HCT116 (cell line): ENCODE measurements around the gene FAM228A. TPM values are rescaled to one million over a fixed set of nuclear protein-coding genes. Genes with fewer than 3 reads are reported as not detected.

ENCODE experiments used
- ATAC-seq: fragments of 200-7000 bp; cut with Tn5 transposase; 2 replicates; pipeline ENCODE4 v1.9.1; 2020; ENCODE audit warnings: mild to moderate bottlenecking, moderate library complexity
- Bru-seq: library from RNA; stranded (reverse); fragments of 400-500 nt; gene quantifications from one replicate; lab custom pipeline; 2021; lab: Mats Ljungman, UMichigan
- BruChase-seq, 2 experiments: library from RNA; stranded (reverse); fragments of 400-500 nt; gene quantifications; one replicate each; lab custom pipeline; 2021; lab: Mats Ljungman, UMichigan
- BruUV-seq: library from RNA; stranded (reverse); fragments of 400-500 nt; replicated peaks from 2 replicates; lab custom pipeline; 2021; lab: Mats Ljungman, UMichigan
- CTCF ChIA-PET: fragments of 300-600 bp; sonication (Branson Sonifier 250); formaldehyde crosslinking; loops from one replicate; lab custom pipeline; 2021; ENCODE audit warnings: antibody characterized with exemption; lab: Charles Lee
- POLR2A ChIA-PET: fragments of 300-600, 350-600 bp; sonication (Branson Sonifier 250); formaldehyde crosslinking; loops from one replicate; lab custom pipeline; 2021; ENCODE audit warnings: antibody characterized with exemption; lab: Charles Lee
- RAD21 ChIA-PET, 2 experiments: fragments of 300-600 bp; sonication (Branson Sonifier 250); formaldehyde crosslinking; loops; one replicate each; lab custom pipeline; 2023; ENCODE audit warnings: low total read pairs in 2 of 2; ENCODE audit not compliant: uncharacterized antibody in 2 of 2, unreplicated experiment in 2 of 2, low non-redundant PET in 1 of 2; lab: Charles Lee
- DNase-seq: peaks from one replicate; pipeline ENCODE4 v3.0.0-alpha.2; 2010; ENCODE audit warnings: low read depth, low spot score
- H2AFZ ChIP-seq: fragments of 200-600 bp; shearing (Covaris generic), sonication (generic); 2 replicates; pipeline ENCODE4 v1.6.1; 2017; ENCODE audit warnings: low read depth, mixed run types, mixed read lengths, antibody characterized with exemption, low read length; ENCODE audit not compliant: poor library complexity, severe bottlenecking
- H3K27ac ChIP-seq: 2 replicates; pipeline ENCODE4 v1.5.1; 2012; ENCODE audit warnings: low read depth, low read length
- H3K27me3 ChIP-seq: fragments of 200-600 bp; sonication (generic); 2 replicates; pipeline ENCODE4 v1.6.1; 2016; ENCODE audit warnings: mixed run types, low read length, mixed read lengths; ENCODE audit not compliant: insufficient read depth
- H3K36me3 ChIP-seq, 2 experiments: fragments of 200-500 bp in 1 of 2; fragments of 200-600 bp in 1 of 2; sonication (Bioruptor generic) in 1 of 2; sonication (generic) in 1 of 2; 2 replicates each; pipeline versions ENCODE4 v1.5.1 to v1.6.1; 2014 to 2016; ENCODE audit warnings: low read length in 2 of 2, inconsistent platforms in 1 of 2, mixed read lengths in 1 of 2, mixed run types in 1 of 2; ENCODE audit not compliant: insufficient read depth in 2 of 2, control insufficient read depth in 1 of 2
- H3K4me1 ChIP-seq, 2 experiments: fragments of 200-600 bp in 1 of 2; sonication (generic) in 1 of 2; 2 replicates each; pipeline versions ENCODE4 v1.5.1 to v1.6.1; 2012 to 2017; ENCODE audit warnings: low read length in 2 of 2, inconsistent platforms in 1 of 2, mild to moderate bottlenecking in 1 of 2, mixed read lengths in 1 of 2, mixed run types in 1 of 2, moderate library complexity in 1 of 2; ENCODE audit not compliant: insufficient read depth in 2 of 2, control insufficient read depth in 1 of 2
- H3K4me2 ChIP-seq: fragments of 200-600 bp; sonication (generic); 2 replicates; pipeline ENCODE4 v1.6.1; 2017; ENCODE audit warnings: mixed run types, low read length, mixed read lengths
- H3K4me3 ChIP-seq, 2 experiments: fragments of 200-600 bp in 1 of 2; sonication (generic) in 1 of 2; replicated peaks in 1 of 2; 2 replicates each; pipeline ENCODE4 v1.5.1; 2011 to 2016; ENCODE audit warnings: low read length in 2 of 2, control low read depth in 1 of 2, low read depth in 1 of 2, mild to moderate bottlenecking in 1 of 2, mixed read lengths in 1 of 2, mixed run types in 1 of 2
- H3K79me2 ChIP-seq: fragments of 200-600 bp; sonication (generic); 2 replicates; pipeline ENCODE4 v1.6.1; 2017; ENCODE audit warnings: mild to moderate bottlenecking, mixed run types, low read length, moderate library complexity, mixed read lengths; ENCODE audit not compliant: insufficient read depth
- H3K9ac ChIP-seq: fragments of 200-600 bp; sonication (generic); 2 replicates; pipeline ENCODE4 v1.6.1; 2016; ENCODE audit warnings: low read length, mixed read lengths
- H3K9me2 ChIP-seq: fragments of 200-600 bp; sonication (generic), shearing (Covaris generic); 2 replicates; pipeline ENCODE4 v1.6.1; 2017; ENCODE audit warnings: mixed run types, mild to moderate bottlenecking, moderate library complexity; ENCODE audit not compliant: insufficient read depth
- H3K9me3 ChIP-seq, 2 experiments: fragments of 200-500 bp in 1 of 2; fragments of 200-600 bp in 1 of 2; sonication (Bioruptor generic) in 1 of 2; sonication (generic) in 1 of 2; 2 replicates each; pipeline ENCODE4 v1.6.1; 2014 to 2017; ENCODE audit warnings: low read length in 2 of 2, mixed read lengths in 2 of 2, inconsistent platforms in 1 of 2, low read depth in 1 of 2, mild to moderate bottlenecking in 1 of 2, mixed run types in 1 of 2, moderate library complexity in 1 of 2; ENCODE audit not compliant: control insufficient read depth in 1 of 2, insufficient read depth in 1 of 2
- H4K20me1 ChIP-seq: fragments of 200-600 bp; sonication (generic), shearing (Covaris generic); 2 replicates; pipeline ENCODE4 v1.6.1; 2017; ENCODE audit warnings: mixed run types, mild to moderate bottlenecking, moderate library complexity; ENCODE audit not compliant: insufficient read depth
- EGR1 ChIP-seq: IDR thresholded peaks from 2 replicates; pipeline ENCODE4 v1.6.1; 2012; ENCODE audit warnings: low read depth
- ELF1 ChIP-seq: IDR thresholded peaks from 2 replicates; pipeline ENCODE4 v1.6.1; 2012; ENCODE audit warnings: low read depth, borderline replicate concordance
- POLR2AphosphoS5 ChIP-seq: IDR thresholded peaks from 2 replicates; pipeline ENCODE4 v1.6.1; 2011; ENCODE audit warnings: mild to moderate bottlenecking, low read depth, low read length, moderate library complexity
- SRF ChIP-seq: IDR thresholded peaks from 2 replicates; pipeline ENCODE4 v1.6.1; 2012; ENCODE audit warnings: low read depth
- intact Hi-C: fragments of 100-400 bp; cut with micrococcal nuclease; formaldehyde crosslinking; loops from 2 replicates; pipeline ENCODE4 v1.10.0; 2022
- long read RNA-seq: library from polyadenylated mRNA; unstranded; transcript quantifications from one replicate; pipeline ENCODE4 v2.0.0, GENCODE V29; 2021; ENCODE audit not compliant: unreplicated experiment
- polyA plus RNA-seq: library from polyadenylated mRNA; unstranded; fragments of >200 nt; gene quantifications from 2 replicates; pipeline ENCODE4 v1.2.1, GENCODE V29; 2012; ENCODE audit warnings: missing spikeins
- total RNA-seq: library from RNA; stranded (reverse); gene quantifications from one replicate; pipeline ENCODE4 v1.2.1, GENCODE V29; 2021; ENCODE audit not compliant: unreplicated experiment
- TF ChIP-seq, protein P1 (sequence below): IDR thresholded peaks from 2 replicates; pipeline ENCODE4 v1.6.1; 2012

The FAM228A gene
- total RNA-seq, result not detected
- polyA plus RNA-seq, result not detected in 2 replicates
- Bru-seq, nascent RNA, result percentile 19 among the genes with signal in this experiment
- BruChase-seq, experiment 1, labeled RNA remaining after a 6-hour chase, result percentile 32 among the genes with signal in this experiment
- BruChase-seq, experiment 2, labeled RNA remaining after a 2-hour chase, result percentile 27 among the genes with signal in this experiment
- long read RNA-seq, result 0 reads

DNA sequence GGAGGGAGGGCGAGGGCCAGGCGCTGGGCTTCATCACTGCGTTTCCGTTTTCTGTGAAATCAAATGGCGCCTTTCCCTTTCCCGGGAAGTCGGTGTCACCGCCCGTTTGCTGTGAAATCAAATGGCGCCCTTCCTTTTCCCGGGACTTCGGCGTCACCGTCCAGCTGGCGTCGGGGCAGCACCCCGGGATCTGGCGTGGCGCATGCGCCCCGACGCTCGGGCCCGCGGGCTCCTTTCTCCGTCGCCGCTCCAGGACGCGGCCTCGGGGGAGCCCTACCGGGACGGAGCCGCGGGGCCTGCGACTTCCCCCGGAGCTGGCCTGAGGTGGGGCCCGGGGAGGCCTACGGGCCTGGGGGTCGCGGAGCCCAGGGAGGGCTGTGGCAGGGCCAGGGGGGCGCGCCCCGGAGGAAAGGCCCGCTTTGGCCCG lies at the start of gene FAM228A:
Gene FAM228A (plus strand): TSS at position 203 of the 427 bp plus-strand sequence. CDS start 428 bp downstream, outside the sequence.
- Histone ChIP-seq H3K9me3 (no peaks in the 10 kb centered on the region), H3K27me3 (no peaks in the 10 kb centered on the region), H3K4me3 (no peak within 1 kb of the TSS), H4K20me1 (no peaks in the 10 kb centered on the region), H2AFZ (no peak within 1 kb of the TSS), H3K79me2 (no peaks in the 10 kb centered on the region), H3K9ac (no peak within 1 kb of the TSS), H3K9me2 (no peaks in the 10 kb centered on the region), H3K36me3 (no peaks in the 10 kb centered on the region), H3K4me2 (no peak within 1 kb of the TSS), H3K27ac (no peak within 1 kb of the TSS), H3K4me1 (no peaks in the 10 kb centered on the region; a peak in 1 of 4 replicates)
- no peak for DNase-seq
- ChIA-PET POLR2A (no interaction called here), CTCF (no interaction called here), RAD21 (no interaction called here)
- intact Hi-C loops, result no loop called here
- no TSS peak for BruUV-seq
- TF ChIP-seq EGR1 (no peak), POLR2AphosphoS5 (no peak)
- no peak for ATAC-seq

DNA sequence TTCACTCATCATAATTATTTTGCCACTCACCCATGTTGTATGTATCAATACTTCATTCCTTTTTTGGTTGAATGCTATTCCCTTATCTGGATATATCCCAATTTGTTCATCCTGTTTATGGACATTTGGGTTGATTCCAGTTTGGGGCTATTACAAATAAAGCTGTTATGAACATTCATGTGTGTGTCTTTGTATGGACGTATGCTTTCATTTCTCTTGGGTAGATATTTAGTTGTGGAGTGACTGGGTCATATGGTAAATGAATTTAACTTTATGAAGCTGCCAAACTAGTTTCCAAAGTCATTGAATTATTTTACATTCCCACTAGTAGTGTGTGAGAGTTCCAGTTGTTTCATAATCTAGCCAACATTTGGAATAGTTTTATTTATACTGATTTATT lies 48.9 kb upstream of the FAM228A start:
- no peak for DNase-seq
- BruUV-seq, result no TSS peak
- Histone ChIP-seq H3K9me3 (no peaks in the 10 kb centered on the region), H3K79me2 (no peaks in the 10 kb centered on the region), H3K27ac (no peak overlapping the region), H3K36me3 (no peaks in the 10 kb centered on the region), H4K20me1 (no peaks in the 10 kb centered on the region), H3K4me2 (no peak overlapping the region), H3K4me1 (peaks cover 7 to 15% of the 10 kb centered on the region in 2 experiments; a peak in 3 of 4 replicates), H2AFZ (no peak overlapping the region), H3K27me3 (no peaks in the 10 kb centered on the region), H3K9me2 (no peaks in the 10 kb centered on the region), H3K9ac (no peak overlapping the region), H3K4me3 (no peak overlapping the region)
- no peak for ATAC-seq
- POLR2A ChIA-PET, result no interaction called here
- CTCF ChIA-PET, result no interaction called here
- TF ChIP-seq SRF, result no peak
- TF ChIP-seq ELF1, result no peak
- TF ChIP-seq, protein P1, sequence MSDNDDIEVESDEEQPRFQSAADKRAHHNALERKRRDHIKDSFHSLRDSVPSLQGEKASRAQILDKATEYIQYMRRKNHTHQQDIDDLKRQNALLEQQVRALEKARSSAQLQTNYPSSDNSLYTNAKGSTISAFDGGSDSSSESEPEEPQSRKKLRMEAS, result no peak
- TF ChIP-seq POLR2AphosphoS5, result no peak
- intact Hi-C loops, result no loop called here
- RAD21 ChIA-PET, result no interaction called here
